Testis (tissue), 2 donors: Measurements from ENCODE around the gene SELENOS.

Experiments
- POLR2A ChIP-seq: fragments of 450-650 bp; IDR thresholded peaks from one replicate; pipeline ENCODE4 v1.6.1; 2017; ENCODE audit warnings: antibody characterized with exemption, mild to moderate bottlenecking, moderate library complexity
- TF ChIP-seq, protein P1 (sequence below), 3 experiments: fragments of 450-650 bp in 2 of 3; fragments of 200-600 bp in 1 of 3; sonication (generic) in 1 of 3; IDR thresholded peaks; one replicate each; pipeline ENCODE4 v1.5.1; 2016 to 2019; ENCODE audit warnings: antibody characterized with exemption in 3 of 3, mild to moderate bottlenecking in 2 of 3, moderate library complexity in 1 of 3

DNA sequence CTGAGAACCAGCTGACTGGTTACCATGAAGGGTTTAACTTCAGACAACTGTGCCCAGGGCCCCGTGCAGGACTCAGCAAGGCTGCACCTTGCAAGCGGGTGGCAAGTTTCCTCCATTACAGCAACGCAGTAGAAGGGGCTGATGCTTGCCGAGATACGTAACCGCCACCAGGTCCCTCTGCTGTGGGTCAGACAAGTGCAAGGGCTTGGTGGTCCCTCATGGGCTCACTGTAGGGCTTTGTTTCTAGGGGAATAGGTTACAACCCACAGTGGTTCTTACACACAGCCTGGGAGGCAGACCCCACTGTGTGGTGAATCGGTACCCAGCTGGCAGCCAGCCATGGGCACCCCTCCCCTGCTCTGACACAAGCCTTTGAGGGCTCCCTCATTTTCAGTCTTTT, 33.2 kb upstream of the SELENOS start:
- TF ChIP-seq, protein P1, sequence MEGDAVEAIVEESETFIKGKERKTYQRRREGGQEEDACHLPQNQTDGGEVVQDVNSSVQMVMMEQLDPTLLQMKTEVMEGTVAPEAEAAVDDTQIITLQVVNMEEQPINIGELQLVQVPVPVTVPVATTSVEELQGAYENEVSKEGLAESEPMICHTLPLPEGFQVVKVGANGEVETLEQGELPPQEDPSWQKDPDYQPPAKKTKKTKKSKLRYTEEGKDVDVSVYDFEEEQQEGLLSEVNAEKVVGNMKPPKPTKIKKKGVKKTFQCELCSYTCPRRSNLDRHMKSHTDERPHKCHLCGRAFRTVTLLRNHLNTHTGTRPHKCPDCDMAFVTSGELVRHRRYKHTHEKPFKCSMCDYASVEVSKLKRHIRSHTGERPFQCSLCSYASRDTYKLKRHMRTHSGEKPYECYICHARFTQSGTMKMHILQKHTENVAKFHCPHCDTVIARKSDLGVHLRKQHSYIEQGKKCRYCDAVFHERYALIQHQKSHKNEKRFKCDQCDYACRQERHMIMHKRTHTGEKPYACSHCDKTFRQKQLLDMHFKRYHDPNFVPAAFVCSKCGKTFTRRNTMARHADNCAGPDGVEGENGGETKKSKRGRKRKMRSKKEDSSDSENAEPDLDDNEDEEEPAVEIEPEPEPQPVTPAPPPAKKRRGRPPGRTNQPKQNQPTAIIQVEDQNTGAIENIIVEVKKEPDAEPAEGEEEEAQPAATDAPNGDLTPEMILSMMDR (IDR thresholded peaks at IDR 0.05): no peak
- TF ChIP-seq POLR2A: no peak
